Measurements from ENCODE around the gene NAT14. TPM values are rescaled to one million over a fixed set of nuclear protein-coding genes. Genes with fewer than 3 reads are reported as not detected.

The NAT14 gene
- total RNA-seq, 1 donor from 2014 or later: 14.2 TPM

DNA sequence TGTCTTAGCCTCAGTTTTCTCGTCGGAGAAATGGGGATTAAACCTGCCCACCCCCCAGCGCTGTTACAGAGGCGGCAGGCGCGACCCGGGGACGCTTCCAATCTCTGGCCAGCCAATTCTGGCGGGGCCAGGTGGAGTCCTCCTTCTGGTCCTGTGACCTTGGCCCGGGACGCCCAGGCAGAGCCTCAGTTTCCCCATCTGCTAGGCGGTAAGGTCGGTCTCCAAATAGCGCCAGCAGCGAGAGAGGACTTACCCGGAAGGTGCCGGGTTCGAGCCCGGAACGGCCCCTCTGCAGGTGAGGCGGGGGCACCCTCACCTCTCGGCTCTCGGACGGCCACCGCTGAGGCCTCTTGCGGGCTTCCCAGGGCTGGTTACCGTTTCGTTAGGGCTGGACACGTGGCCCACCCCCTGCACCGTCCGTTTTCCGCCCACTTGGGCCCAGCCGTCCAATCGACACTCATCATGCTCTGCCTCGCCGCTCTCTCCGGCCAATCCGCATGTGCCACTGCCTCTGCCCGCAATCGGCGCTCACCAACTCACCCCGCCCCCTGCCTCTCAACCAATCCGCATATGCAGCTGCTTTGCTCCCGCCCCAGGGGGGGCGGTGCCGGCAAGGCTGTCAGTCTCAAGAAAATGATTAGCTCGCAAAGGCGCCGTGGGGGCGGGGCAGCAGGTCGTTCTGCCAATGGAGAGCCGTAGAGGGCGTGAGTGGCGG lies 23.6 kb upstream of the NAT14 start, which contains the start of gene ISOC2:
ISOC2 (minus strand) TSS at position 384 of the 715 bp plus-strand sequence. CDS start 5,156 bp downstream, outside the sequence.
- TF ChIP-seq, protein P1, sequence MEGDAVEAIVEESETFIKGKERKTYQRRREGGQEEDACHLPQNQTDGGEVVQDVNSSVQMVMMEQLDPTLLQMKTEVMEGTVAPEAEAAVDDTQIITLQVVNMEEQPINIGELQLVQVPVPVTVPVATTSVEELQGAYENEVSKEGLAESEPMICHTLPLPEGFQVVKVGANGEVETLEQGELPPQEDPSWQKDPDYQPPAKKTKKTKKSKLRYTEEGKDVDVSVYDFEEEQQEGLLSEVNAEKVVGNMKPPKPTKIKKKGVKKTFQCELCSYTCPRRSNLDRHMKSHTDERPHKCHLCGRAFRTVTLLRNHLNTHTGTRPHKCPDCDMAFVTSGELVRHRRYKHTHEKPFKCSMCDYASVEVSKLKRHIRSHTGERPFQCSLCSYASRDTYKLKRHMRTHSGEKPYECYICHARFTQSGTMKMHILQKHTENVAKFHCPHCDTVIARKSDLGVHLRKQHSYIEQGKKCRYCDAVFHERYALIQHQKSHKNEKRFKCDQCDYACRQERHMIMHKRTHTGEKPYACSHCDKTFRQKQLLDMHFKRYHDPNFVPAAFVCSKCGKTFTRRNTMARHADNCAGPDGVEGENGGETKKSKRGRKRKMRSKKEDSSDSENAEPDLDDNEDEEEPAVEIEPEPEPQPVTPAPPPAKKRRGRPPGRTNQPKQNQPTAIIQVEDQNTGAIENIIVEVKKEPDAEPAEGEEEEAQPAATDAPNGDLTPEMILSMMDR (IDR thresholded peaks at IDR 0.05): peak in 1 of 3 experiments; percentile 1
- TF ChIP-seq POLR2A (IDR thresholded peaks at IDR 0.05): peak in 1 of 2 donors; percentile 33
- TF ChIP-seq POLR2AphosphoS5 (IDR thresholded peaks at IDR 0.05; ENCODE audit: insufficient read depth in 1 of 2, low read depth in 1 of 2): peak; percentile 82
- Histone ChIP-seq H3K9me3 (no peaks in the 10 kb centered on the region), H3K36me3 (no peaks in the 10 kb centered on the region), H3K27ac (peak within 1 kb of the TSS; percentile 80), H3K27me3 (no peaks in the 10 kb centered on the region), H3K4me1 (peaks cover 29% of the 10 kb centered on the region), H3K4me3 (peak within 1 kb of the TSS; percentile 63 to 91)
- intact Hi-C loops (cut with DNase I): no loop called here
- peak; percentile 99 to 100 for DNase-seq (ENCODE audit: extremely low spot score in 2 of 2)

DNA sequence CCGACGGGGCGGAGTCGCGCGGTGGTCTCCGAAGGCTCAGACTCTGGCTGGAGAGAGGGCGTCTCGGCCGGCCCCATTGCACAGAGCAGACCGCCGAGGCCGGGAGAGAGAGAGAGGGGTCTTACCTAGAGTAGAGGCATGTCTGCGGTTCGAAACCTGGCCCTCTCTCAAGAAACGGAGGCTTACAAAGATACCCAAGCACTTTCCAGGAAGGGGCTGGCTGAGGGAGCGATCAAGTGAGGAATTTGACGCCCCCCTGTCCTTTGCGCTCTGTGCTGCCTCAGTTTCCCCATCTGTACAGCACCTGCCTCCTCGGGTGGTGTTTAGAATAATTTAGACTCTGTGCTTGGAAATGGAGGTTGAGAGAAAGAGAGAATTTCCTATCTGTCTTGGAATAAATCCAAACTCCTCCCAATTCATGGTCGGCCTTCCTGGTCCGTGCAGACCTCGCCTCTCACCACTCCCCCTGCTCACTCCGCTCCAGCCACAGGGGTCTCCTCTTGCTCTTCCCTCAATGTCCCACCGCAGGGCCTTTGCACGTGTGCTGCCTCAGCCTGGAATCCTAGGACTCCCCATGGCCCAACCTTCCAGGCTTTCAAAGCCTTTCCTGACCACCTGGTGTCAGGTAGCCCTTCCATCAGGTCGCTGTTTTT lies 22.9 kb upstream of the NAT14 start:
- peak overlapping the region; percentile 63 to 91 for H3K4me3 ChIP-seq
- no peak for DNase-seq (ENCODE audit: extremely low spot score in 2 of 2)
- H3K27ac ChIP-seq: peak overlapping the region; percentile 35
- H3K9me3 ChIP-seq: no peaks in the 10 kb centered on the region
- TF ChIP-seq POLR2AphosphoS5 (IDR thresholded peaks at IDR 0.05; ENCODE audit: insufficient read depth in 1 of 2, low read depth in 1 of 2) (peak in 1 of 2 donors; percentile 74), POLR2A (IDR thresholded peaks at IDR 0.05) (peak in 1 of 2 donors; percentile 27)
- TF ChIP-seq, protein P1 (IDR thresholded peaks at IDR 0.05): no peak
- H3K27me3 ChIP-seq: no peaks in the 10 kb centered on the region
- H3K4me1 ChIP-seq: peaks cover 29% of the 10 kb centered on the region
- intact Hi-C loops (cut with DNase I): no loop called here
- H3K36me3 ChIP-seq: no peaks in the 10 kb centered on the region

DNA sequence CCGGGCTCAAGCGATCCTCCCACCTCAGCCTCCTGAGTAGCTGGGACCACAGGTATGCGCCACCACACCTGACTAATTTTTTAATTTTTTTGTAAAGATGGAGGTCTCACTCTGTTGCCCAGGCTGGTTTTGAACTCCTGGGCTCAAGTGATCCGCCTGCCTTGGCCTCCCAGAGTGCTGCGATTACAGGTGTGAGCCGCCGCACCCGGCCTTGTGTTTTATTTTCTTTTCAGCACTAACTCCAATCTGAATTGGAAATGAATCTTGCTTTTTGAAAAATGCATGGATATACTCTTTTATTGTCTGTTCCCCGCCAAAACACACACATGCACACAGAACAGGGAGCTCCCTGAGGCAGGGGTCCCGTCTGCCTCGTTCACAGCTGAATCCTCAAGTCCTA lies 22.3 kb upstream of the NAT14 start:
- H3K9me3 ChIP-seq: no peaks in the 10 kb centered on the region
- intact Hi-C loops (cut with DNase I): no loop called here
- H3K4me1 ChIP-seq: peaks cover 33% of the 10 kb centered on the region
- DNase-seq (ENCODE audit: extremely low spot score in 2 of 2): no peak
- H3K27ac ChIP-seq: no peak overlapping the region
- H3K4me3 ChIP-seq: no peak overlapping the region
- H3K27me3 ChIP-seq: no peaks in the 10 kb centered on the region
- no peaks in the 10 kb centered on the region for H3K36me3 ChIP-seq
- TF ChIP-seq POLR2AphosphoS5 (IDR thresholded peaks at IDR 0.05; ENCODE audit: insufficient read depth in 1 of 2, low read depth in 1 of 2) (no peak), POLR2A (IDR thresholded peaks at IDR 0.05) (no peak)
- TF ChIP-seq, protein P1 (IDR thresholded peaks at IDR 0.05): no peak

DNA sequence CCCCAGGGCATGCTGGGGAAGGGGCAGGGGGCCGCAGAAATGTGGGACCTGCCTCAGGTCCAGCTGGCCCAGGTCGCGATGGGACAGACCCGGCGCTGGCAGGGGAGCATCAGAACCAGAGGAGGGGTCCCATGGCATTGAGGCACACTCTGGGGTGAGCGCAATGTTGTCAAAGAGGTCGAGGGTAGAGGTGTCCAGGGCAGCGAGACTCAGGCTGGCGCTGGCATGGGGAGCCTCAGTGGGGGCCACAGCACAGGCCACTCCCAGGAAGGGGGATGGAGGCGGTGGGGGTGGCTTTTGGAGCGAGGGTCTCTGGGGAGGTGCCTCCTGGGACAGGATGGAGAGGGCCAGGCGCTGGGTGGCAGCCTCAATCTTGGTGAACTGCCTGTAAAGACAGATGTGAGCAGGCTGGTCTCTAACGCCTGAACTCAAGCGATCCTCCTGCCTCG lies 21.4 kb upstream of the NAT14 start:
- H3K27me3 ChIP-seq: no peaks in the 10 kb centered on the region
- no peaks in the 10 kb centered on the region for H3K9me3 ChIP-seq
- no peak for DNase-seq (ENCODE audit: extremely low spot score in 2 of 2)
- H3K4me1 ChIP-seq: peaks cover 38% of the 10 kb centered on the region
- no peak overlapping the region for H3K4me3 ChIP-seq
- TF ChIP-seq, protein P1 (IDR thresholded peaks at IDR 0.05): no peak
- TF ChIP-seq POLR2AphosphoS5 (IDR thresholded peaks at IDR 0.05; ENCODE audit: insufficient read depth in 1 of 2, low read depth in 1 of 2) (no peak), POLR2A (IDR thresholded peaks at IDR 0.05) (no peak)
- H3K27ac ChIP-seq: no peak overlapping the region
- intact Hi-C loops (cut with DNase I): no loop called here
- H3K36me3 ChIP-seq: no peaks in the 10 kb centered on the region
